GM18508 (cell line): ENCODE measurements around the gene BCL2L15.
A peak's percentile ranks its signal among the peaks of the same experiment; 100 is the strongest.
"Not testable (repeated sequence)": the region's sequence is repeated elsewhere in the genome, so short reads cannot be mapped to it uniquely, and the experiment has no call there.

Experiments
- ATAC-seq: cut with Tn5 transposase; IDR thresholded peaks from one replicate; pipeline ENCODE4 v1.9.1; 2021; ENCODE audit warnings: moderate number of reproducible peaks; ENCODE audit not compliant: insufficient read depth, unreplicated experiment

The BCL2L15 gene

DNA sequence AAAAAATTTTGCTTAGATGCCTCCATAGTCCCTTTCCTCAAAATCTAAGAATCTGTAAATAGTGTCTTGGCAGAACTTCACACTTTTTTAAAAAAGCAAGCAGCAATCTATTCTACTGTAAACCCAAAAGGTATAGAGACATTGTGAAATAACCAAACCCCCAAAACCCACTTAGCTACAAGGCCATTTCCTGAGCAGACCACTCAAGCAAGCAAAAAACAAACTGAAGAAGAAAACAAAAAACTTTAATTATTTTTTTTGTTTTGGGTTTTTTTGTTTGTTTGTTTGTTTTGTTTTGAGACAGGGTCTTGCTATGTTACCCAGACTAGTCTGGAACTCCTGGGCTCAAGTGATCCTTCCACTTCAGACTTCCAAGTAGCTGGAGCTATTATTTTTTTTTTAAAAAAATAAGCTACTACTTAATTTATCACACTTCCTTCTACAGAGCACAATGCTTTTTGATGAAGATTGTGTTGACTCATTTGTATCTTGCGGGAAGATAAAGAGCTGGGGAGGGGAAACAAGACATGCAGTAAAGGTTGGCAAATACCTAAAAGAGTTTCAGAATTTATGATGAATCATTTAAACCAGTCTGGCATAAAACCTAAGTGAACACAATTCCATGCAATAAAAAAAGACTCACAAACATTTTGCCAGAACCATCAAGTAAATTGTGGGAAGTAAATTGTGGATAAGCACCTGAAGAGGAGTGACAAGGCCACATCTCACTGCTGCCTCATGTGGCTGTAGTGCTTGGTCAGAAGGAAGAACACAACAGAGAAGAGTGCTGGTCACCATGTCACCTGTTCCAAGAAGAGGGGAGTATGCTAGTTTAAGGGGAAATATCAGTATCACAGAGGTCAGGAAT, 13.1 kb downstream of the BCL2L15 start:
- no peak for ATAC-seq

GRCh38 chr1:113872219-113872935, 15.0 kb downstream of the BCL2L15 start:
- ATAC-seq = no peak

- peak; percentile 76 for ATAC-seq
Measured at GRCh38 chr1:113871597-113872113, 15.7 kb downstream of the BCL2L15 start, which contains the start of gene PTPN22. PTPN22 (minus strand) TSS chr1:113871712.

GRCh38 chr1:113870778-113871177, 16.6 kb downstream of the BCL2L15 start:
- ATAC-seq = no peak

DNA sequence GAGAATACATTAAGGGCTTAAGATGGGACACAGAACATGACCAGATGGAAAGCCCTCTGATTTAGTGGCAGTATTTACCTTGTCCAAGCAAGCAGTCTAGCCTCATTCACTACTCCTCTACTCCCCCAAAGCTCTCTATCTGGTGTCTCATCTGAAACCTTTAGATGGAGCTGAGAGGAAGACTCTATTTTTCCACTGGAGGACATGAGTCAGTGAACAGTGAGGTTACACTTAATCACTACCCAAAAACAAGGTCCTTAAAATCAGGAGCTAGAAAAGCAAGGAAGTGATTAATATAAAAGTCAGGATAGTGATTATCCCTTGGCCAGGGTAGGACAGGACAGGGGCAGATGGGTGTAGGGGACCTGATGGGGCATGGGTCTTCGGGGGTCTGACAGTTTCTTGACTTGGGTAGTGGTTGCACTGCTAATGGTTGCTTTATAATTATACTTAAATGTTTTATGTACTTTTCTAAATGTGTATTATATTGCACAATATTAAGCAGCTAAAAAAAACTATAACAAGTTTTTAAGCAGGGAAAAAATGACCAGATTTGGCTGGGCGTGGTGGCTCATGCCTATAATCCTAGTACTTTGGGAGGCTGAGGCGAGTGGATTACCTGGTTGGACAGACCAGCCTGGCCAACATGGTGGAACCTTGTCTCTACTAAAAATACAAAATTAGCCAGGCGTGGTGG, 18.8 kb downstream of the BCL2L15 start:
- ATAC-seq = no peak

- ATAC-seq = no peak
Measured at GRCh38 chr1:113861641-113862040, 25.7 kb downstream of the BCL2L15 start.

GRCh38 chr1:113860891-113861290, 26.5 kb downstream of the BCL2L15 start:
- no peak for ATAC-seq

DNA sequence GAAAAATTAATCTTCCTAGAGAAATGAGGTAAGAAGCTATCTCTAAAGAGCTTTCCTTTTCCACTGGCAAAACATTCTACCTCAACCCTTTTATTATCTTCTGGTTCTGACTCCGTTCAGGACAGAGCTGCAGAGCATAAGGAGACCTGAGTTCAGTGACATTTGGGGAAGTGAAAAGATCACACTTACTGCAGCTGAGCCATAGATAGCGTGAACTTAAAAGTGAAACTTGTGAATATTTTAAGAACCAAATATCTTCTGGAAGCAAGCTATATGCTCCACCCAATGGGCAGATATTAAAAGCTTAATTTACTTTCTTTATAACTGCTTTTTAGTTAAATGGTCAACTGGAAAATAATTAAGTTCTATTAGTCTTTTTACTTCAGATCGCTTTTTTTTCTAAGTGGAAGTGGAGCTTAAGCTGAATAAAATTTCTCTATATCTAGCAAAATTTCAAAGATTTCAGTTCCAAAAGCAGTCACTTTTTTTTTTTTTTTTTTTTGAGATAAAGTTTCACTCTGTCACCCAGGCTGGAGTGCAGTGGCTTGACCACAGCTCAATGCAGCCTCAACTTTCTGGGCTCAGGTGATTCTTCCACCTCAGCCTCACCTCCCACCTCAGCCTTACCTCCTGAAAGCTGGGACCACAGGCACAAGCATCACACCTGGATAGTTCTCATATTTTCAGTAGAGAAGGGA, 27.8 kb downstream of the BCL2L15 start:
- peak; percentile 84 for ATAC-seq

GRCh38 chr1:113858982-113859381, 28.4 kb downstream of the BCL2L15 start:
- no peak for ATAC-seq

DNA sequence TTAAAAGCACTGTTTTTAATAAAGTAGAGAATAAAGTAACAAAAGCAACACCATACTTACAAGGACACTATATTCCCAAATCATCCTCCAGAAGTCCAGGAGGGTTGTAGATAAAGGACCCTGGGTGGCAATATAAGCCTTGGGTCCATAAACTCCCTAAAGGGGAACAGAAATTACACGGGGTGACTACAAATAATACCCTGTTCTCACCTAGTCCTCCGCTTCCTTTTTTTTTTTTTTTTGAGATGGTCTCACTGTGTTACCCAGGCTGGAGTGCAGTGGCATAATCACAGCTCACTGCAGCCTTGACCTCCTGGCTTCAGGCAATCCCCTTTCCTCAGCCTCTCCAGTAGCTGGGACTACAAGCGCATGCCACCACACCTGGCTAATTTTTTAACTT, 29.0 kb downstream of the BCL2L15 start:
- ATAC-seq = no peak

DNA sequence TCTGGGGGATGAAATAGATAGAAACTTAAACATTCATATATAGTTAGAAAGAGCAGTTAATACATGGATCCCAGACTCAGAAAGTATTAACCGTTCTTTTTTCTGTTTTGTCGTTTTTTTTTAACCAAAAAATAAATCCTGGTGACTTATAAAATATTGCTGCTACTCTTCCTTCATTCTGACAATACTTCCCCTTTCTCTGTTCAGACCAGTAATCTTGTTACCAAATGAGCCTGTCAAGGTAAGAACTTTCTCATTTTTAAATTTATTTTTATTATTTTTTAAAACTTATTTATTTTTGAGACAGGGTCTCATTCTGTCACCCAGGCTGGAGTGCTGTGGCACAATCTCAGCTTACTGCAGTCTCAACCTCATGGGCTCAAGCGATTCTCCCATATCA, 29.6 kb downstream of the BCL2L15 start:
- ATAC-seq = no peak

- ATAC-seq = no peak
Measured at GRCh38 chr1:113856401-113856790, 31.0 kb downstream of the BCL2L15 start.

DNA sequence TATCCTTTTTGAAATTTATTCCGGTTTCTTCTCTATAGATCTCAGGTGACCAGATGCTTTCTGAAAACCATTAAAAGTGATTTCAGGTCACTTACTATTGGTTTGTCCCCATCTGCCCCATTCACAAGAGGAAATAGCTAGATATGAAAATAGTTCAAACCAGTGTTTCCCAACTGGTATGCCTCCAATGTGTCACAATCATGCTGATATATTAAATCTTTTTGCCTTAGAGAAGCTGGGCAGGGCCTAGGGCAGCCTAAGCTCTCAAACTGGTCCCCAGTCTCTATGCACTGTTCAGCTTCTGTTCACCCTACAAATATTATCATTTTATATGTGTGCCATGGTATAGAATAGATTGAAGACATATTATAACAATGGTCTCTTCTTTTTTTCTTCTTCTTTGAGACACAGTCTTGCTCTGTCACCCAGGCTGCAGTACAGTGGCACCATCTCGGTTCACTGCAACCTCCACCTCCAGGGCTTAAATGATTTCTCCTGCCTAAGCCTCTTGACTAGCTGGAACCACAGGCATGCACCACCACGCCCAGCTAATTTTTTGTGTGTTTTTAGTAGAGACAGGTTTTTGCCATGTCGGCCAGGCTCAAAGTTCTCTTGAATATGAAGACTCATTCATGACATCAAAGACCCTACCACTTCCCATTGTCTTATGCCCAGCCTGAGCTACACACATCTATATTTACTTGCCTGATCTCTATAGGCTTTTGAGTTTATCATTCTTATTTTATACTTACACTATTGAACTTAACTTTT, 31.6 kb downstream of the BCL2L15 start:
- no peak for ATAC-seq

- ATAC-seq = no peak
Measured at GRCh38 chr1:113854234-113854633, 33.1 kb downstream of the BCL2L15 start.

DNA sequence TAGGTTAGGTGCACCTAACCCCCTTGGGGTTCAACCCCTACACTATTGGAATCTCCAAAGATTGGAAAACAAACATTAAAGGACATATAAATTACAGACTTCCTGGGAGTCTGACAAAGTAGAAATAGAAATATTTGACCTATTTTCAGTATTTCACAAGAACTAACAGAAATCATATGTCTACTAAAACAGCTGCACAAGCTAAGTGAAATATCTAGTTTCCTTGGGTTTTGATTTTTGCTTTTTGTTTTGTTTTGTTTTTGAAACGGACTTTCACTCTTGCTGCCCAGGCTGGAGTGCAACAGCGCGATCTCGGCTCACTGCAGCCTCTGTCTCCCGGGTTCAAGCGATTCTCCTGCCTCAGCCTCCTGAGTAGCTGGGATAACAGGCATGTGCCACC, 34.7 kb downstream of the BCL2L15 start:
- not testable (repeated sequence) for ATAC-seq

- ATAC-seq = no peak
Measured at GRCh38 chr1:113850127-113850796, 37.1 kb downstream of the BCL2L15 start.

DNA sequence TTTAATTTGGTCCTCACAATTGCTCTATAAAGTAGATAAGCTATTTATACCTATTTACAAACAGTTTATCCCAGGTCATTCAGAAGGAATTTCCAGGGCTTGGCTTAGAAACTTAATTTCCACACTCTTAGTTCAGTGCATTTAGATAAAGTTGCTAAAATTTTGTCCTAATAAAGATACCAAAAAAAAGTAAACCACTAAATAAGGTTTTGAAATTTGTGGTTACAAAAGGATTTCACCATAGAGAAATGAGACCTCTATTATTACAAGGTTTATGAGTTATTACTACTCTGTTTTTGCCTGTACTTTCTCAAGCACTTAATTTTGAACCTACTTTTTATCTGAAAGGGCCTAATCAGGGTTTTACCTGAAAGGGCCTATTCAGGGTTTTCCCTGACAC, 38.3 kb downstream of the BCL2L15 start:
- ATAC-seq = no peak

GRCh38 chr1:113846391-113847035, 40.9 kb downstream of the BCL2L15 start:
- no peak for ATAC-seq
